Naive thymus-derived CD8-positive, alpha-beta T cell (primary cell): Measurements from ENCODE around the gene FBXW8. TPM values are rescaled to one million over a fixed set of nuclear protein-coding genes. Genes with fewer than 3 reads are reported as not detected.

Source experiments
- ATAC-seq, 2 donors: fragments of 150-1000 bp; cut with Tn5 transposase in 1 of 2; sonication (Bioruptor Pico), chemical (Tn5 transposase) in 1 of 2; 1 replicate in 1 of 2; 2 replicates in 1 of 2; pipeline ENCODE4 v1.10.0; 2021; ENCODE audit warnings: mild to moderate bottlenecking in 2 of 2, moderate library complexity in 2 of 2
- POLR2A ChIA-PET: fragments of 350-600 bp; sonication (Branson Sonifier 250); formaldehyde crosslinking; loops from one replicate; lab custom pipeline; 2021; ENCODE audit warnings: antibody characterized with exemption; lab: Charles Lee
- DNase-seq, 10 donors: peaks; one replicate each; pipeline versions ENCODE4 v3.0.0 to v3.0.0-alpha.2; 2020 to 2022
- H3K27ac Mint-ChIP-seq, 10 donors: one replicate each; pipeline ENCODE4 v1.8.0; 2020 to 2022; ENCODE audit warnings: mild to moderate bottlenecking in 10 of 10, mixed read lengths in 10 of 10, moderate library complexity in 4 of 10, inconsistent platforms in 1 of 10
- H3K27me3 Mint-ChIP-seq, 5 donors: one replicate each; pipeline ENCODE4 v1.8.0; 2021 to 2022; ENCODE audit warnings: mixed read lengths in 5 of 5
- H3K36me3 Mint-ChIP-seq, 3 donors: one replicate each; pipeline ENCODE4 v1.8.0; 2020 to 2022; ENCODE audit warnings: mixed read lengths in 3 of 3, mild to moderate bottlenecking in 2 of 3, inconsistent platforms in 1 of 3
- H3K4me1 Mint-ChIP-seq, 4 donors: one replicate each; pipeline ENCODE4 v1.8.0; 2021 to 2022; ENCODE audit warnings: mixed read lengths in 4 of 4
- H3K4me3 Mint-ChIP-seq, 10 donors: one replicate each; pipeline ENCODE4 v1.8.0; 2020 to 2022; ENCODE audit warnings: mild to moderate bottlenecking in 10 of 10, mixed read lengths in 10 of 10, moderate library complexity in 6 of 10, inconsistent platforms in 1 of 10
- H3K9me3 Mint-ChIP-seq, 9 donors: one replicate each; pipeline ENCODE4 v1.8.0; 2020 to 2022; ENCODE audit warnings: mixed read lengths in 9 of 9, mild to moderate bottlenecking in 3 of 9, inconsistent platforms in 1 of 9, moderate library complexity in 1 of 9
- polyA plus RNA-seq, 3 donors: library from polyadenylated mRNA; unstranded; fragments of 300-500 nt; fragmentation: Illumina TruSeq; gene quantifications; one replicate each; pipeline ENCODE4 v1.2.3, GENCODE V29; 2021
- total RNA-seq, 8 experiments: library from RNA in 2 of 8; stranded (reverse) in 2 of 8; gene quantifications; one replicate each; pipeline ENCODE4 v1.2.3 and lab custom pipeline; 2021 to 2026

FBXW8 gene
- total and polyA plus RNA-seq, 5 experiments from 2014 or later = 5.3 to 18.3 (median 9.0) TPM

DNA sequence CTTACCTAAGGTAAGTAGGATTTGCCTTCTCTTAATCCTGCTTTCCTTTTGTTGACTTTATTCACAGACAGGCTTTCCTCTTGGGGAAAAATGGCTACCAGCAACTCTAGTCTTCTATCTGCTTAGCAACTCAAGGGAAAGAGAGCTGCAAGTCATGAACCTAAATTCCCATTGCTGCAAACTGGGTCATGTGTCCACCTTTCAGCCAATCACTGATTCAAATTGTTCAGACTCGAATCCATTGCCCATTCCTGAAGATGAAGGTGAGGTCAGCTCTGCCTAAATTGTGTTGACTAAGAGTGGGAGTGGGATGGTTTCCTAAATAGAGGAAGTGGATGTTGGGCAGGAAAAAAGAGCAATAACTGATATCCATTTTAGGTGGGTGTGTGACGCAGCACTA lies 7.7 kb downstream of the FBXW8 start:
- no peaks in the 10 kb centered on the region for H3K9me3 Mint-ChIP-seq
- DNase-seq (no peak), ATAC-seq (no peak)
- H3K4me3 Mint-ChIP-seq = no peak overlapping the region
- H3K27ac Mint-ChIP-seq = peak overlapping the region in 2 of 10 donors; percentile 26 to 37
- peaks cover 39 to 83% (median 81%) of the 10 kb centered on the region in 4 donors for H3K4me1 Mint-ChIP-seq
- H3K27me3 Mint-ChIP-seq = no peaks in the 10 kb centered on the region
- H3K36me3 Mint-ChIP-seq = peaks cover 0 to 15% (median 8%) of the 10 kb centered on the region in 3 donors
- POLR2A ChIA-PET = no interaction called here

DNA sequence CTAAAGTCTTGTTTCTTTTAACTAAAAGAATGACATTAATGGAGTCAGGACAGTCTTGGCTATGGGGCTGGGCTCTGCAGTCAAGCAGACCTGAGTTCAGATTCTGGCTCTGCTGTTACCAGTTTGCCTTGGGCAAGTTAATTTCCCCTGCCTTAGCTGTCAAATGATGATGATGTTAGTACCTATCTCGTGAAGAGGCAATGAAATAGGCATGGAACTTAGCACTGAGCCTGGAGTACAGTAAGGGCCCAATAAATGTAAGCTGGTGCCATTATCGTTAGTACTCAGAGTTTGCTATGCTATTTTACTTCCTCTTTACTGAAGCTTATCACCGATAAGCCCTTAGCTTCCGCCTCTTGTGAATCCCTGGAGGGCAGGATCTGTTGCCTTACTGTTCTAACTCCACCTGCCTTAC lies 8.5 kb downstream of the FBXW8 start:
- Mint-ChIP-seq H3K27me3 (no peaks in the 10 kb centered on the region), H3K27ac (peak overlapping the region in 5 of 10 donors; percentile 36 to 78 (median 66)), H3K9me3 (no peaks in the 10 kb centered on the region), H3K4me3 (peak overlapping the region in 2 of 10 donors; percentile 1 to 23), H3K36me3 (peaks cover 0 to 15% (median 8%) of the 10 kb centered on the region in 3 donors), H3K4me1 (peaks cover 38 to 86% (median 84%) of the 10 kb centered on the region in 4 donors)
- ATAC-seq (no peak), DNase-seq (no peak)
- POLR2A ChIA-PET = interaction anchor here (1.0 kb wide), 1 partner anchor 8 kb away, joined by 3 read pairs; the partner anchor contains the start of gene FBXW8

DNA sequence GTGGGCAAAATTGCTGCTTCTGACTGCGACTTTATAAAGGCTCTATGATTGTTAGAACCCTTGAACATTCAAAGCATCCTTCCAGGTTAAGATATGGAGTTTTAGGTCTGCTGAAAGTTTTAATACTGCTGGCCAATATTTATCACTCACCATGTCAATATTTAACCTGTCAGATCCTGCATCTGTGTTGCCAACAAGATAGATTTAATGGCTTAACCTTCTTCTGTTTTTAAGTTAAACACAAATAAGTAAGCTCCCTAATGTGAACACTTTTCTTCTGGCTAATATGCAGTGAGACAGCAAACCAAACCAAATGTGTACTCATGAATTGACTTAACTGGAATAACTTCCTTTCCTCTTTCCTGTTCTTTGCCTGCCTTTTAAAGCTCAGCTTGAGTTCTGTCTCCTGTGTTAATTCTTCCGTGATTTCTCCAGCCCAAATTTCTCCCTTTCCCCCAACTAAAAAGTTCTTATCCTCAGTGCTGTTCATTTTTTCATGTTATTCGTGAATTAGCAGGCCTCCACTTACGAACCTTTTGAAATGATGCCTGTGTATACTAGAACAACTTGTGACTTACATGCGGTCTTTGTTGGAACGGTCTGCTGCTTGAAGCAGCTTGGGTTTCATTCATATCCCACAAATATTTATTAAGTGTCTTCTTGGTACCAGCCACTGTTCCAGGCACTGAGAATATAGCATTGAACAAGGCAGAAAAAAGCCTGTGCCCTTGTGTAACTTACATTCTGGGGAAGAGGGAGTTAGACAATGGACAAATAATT lies 9.1 kb downstream of the FBXW8 start:
- H3K4me1 Mint-ChIP-seq = peaks cover 41 to 91% (median 87%) of the 10 kb centered on the region in 4 donors
- H3K9me3 Mint-ChIP-seq = no peaks in the 10 kb centered on the region
- H3K27me3 Mint-ChIP-seq = no peaks in the 10 kb centered on the region
- H3K27ac Mint-ChIP-seq = peak overlapping the region in 7 of 10 donors; percentile 36 to 78 (median 64)
- peaks cover 0 to 15% (median 7%) of the 10 kb centered on the region in 3 donors for H3K36me3 Mint-ChIP-seq
- no peak for ATAC-seq
- DNase-seq = no peak
- POLR2A ChIA-PET = interaction anchor here (1.0 kb wide), 1 partner anchor 9 kb away, joined by 3 read pairs; the partner anchor contains the start of gene FBXW8
- H3K4me3 Mint-ChIP-seq = peak overlapping the region in 5 of 10 donors; percentile 0 to 53 (median 11)

- Mint-ChIP-seq H3K4me1 (peaks cover 36 to 91% (median 88%) of the 10 kb centered on the region in 4 donors), H3K27ac (peak overlapping the region in 7 of 10 donors; percentile 15 to 83 (median 43)), H3K9me3 (no peaks in the 10 kb centered on the region), H3K27me3 (no peaks in the 10 kb centered on the region), H3K36me3 (peaks cover 0 to 6% (median 3%) of the 10 kb centered on the region in 3 donors), H3K4me3 (peak overlapping the region in 8 of 10 donors; percentile 33 to 81 (median 58))
- DNase-seq (no peak), ATAC-seq (no peak)
- POLR2A ChIA-PET = no interaction called here
These were observed 10.2 kb downstream of the FBXW8 start for GRCh38 chr12:116920939-116921338.

DNA sequence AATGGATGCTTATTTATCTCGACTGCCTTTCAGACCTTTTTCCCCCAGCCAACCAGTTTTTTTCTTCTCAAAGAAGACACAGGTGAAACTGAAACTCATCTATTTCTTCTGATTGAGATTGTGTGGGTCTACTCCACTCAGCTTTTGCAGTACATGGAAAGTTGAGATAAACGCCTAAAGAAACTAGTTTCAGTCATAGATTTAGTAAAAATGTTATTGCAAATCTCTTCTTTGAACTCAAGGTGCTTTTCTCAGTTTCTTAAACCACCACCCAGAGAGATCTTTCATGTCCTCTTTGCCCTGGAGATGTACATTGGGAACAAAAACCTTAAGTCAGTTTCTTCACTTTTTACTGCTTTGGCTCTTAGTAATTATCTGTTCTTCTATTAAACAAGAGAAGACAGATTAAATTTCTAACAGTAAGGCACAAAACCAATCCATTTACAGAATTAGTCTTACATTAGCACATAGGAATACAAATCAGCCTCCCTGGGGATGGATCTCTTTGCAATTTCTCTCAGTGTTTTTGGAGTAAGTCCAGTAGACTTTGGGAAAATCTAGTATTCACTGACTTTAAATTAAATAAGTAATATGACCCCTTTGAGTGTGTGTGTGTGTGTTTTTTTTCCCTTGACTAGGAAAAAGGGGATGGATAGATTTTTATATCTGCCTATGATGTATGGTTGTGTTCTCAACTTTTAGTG lies 11.6 kb downstream of the FBXW8 start:
- H3K4me3 Mint-ChIP-seq = peak overlapping the region in 9 of 10 donors; percentile 22 to 70 (median 54)
- H3K27ac Mint-ChIP-seq = peak overlapping the region; percentile 38 to 86 (median 52)
- H3K27me3 Mint-ChIP-seq = no peaks in the 10 kb centered on the region
- ATAC-seq (peak in 1 of 2 donors; percentile 24), DNase-seq (peak in 2 of 10 donors; percentile 15 to 31)
- H3K4me1 Mint-ChIP-seq = peaks cover 39 to 92% (median 90%) of the 10 kb centered on the region in 4 donors
- POLR2A ChIA-PET = no interaction called here
- H3K36me3 Mint-ChIP-seq = peaks cover 0 to 3% (median 3%) of the 10 kb centered on the region in 3 donors
- no peaks in the 10 kb centered on the region for H3K9me3 Mint-ChIP-seq

DNA sequence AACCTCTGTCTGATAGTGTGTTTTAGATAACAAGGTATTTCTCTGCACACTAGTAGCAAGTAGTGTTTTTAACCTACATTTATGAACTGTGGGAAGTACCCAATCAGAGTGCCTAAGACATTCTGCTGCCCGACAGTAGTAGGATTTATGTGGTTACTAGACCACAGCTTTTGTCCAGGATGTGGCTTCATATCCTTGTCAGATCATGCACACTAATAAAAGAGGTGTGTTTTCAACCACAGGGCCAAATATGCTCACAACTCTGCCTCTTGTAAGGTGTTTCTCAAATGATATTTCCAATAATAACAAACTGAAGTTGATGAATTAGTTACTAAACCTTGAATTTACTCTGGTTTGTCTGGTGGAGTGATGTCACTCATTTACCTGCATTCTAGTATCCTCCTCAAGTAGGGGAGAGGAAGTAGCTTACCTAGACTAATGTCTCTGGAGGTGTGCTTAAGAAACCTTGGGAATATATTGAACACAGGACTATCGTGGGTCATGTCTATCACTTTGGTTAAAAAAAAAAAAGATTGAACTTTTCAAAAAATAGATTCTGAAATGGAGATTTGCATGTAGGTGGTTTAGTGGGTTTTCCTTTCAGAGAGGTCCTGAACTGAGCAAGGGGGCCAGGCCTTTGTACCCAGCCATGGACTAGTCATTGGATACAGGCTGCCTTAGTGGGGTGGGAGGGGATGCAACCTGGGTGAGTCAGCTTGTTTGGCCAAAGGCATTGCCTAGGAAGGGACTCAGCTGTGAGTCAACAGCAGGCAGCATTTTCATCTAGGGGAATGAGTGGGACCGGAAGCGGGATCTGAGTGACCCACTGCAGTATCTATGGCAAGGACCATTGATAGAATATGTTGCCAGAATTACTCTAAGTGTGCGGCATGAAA lies 14.1 kb downstream of the FBXW8 start:
- H3K27ac Mint-ChIP-seq = peak overlapping the region; percentile 15 to 94 (median 58)
- peak overlapping the region; percentile 53 to 86 (median 76) for H3K4me3 Mint-ChIP-seq
- peaks cover 36 to 85% (median 77%) of the 10 kb centered on the region in 4 donors for H3K4me1 Mint-ChIP-seq
- peak in 9 of 10 donors; percentile 11 to 88 (median 76) for DNase-seq
- ATAC-seq = peak; percentile 91 to 99
- POLR2A ChIA-PET = interaction anchor here (0.6 to 1.8 kb wide), 2 partner anchors 14 to 23 kb away, joined by 5 to 10 read pairs; partner anchors contain the start of gene FBXW8
- no peaks in the 10 kb centered on the region for H3K9me3 Mint-ChIP-seq
- H3K36me3 Mint-ChIP-seq = peaks cover 0 to 16% (median 10%) of the 10 kb centered on the region in 3 donors
- no peaks in the 10 kb centered on the region for H3K27me3 Mint-ChIP-seq

- no peak for ATAC-seq
- H3K9me3 Mint-ChIP-seq = no peaks in the 10 kb centered on the region
- H3K4me3 Mint-ChIP-seq = peak overlapping the region in 7 of 10 donors; percentile 22 to 68 (median 46)
- H3K4me1 Mint-ChIP-seq = peaks cover 29 to 80% (median 66%) of the 10 kb centered on the region in 4 donors
- DNase-seq = no peak
- POLR2A ChIA-PET = no interaction called here
- H3K27ac Mint-ChIP-seq = peak overlapping the region in 4 of 10 donors; percentile 18 to 29 (median 28)
- H3K27me3 Mint-ChIP-seq = no peaks in the 10 kb centered on the region
- peaks cover 0 to 34% (median 15%) of the 10 kb centered on the region in 3 donors for H3K36me3 Mint-ChIP-seq
These were observed 15.8 kb downstream of the FBXW8 start for GRCh38 chr12:116926283-116927243.

DNA sequence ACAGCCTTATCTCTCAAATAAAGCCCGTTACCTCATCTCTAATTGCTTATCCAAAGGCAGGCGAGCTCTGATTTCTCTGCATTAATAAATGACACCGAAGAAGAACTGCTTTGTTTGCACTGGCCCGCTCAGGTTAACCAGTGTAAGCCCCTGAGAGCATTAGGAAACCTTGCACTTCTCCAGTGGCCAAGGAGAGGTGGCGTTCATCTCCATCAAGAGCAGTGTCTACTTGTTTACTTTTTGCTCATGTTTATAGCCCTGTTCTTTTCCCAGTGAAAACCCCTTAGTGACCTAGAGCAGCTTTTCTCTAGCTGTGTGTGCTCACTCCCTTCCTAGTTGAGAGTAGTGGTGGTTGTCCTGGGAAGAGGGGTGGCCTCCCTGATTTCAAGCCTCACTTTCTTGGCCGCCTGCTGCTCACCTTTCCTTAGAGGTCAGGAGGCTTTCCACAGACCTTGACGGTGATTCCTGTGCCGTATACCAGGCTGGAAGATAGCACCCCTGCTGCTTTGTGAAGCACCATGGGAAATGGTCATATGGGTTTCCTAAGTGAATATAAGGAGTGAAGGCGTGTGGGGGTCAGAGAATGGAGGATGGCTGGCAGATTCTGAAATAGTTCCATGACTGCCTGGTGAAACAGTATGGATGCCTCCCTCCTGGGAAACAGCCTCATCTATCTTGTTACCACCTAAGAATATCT lies 16.6 kb downstream of the FBXW8 start:
- H3K4me1 Mint-ChIP-seq = peaks cover 28 to 79% (median 62%) of the 10 kb centered on the region in 4 donors
- no peak for ATAC-seq
- peaks cover 0 to 42% (median 23%) of the 10 kb centered on the region in 3 donors for H3K36me3 Mint-ChIP-seq
- H3K27me3 Mint-ChIP-seq = no peaks in the 10 kb centered on the region
- peak overlapping the region in 2 of 10 donors; percentile 29 to 31 for H3K4me3 Mint-ChIP-seq
- POLR2A ChIA-PET = no interaction called here
- H3K27ac Mint-ChIP-seq = peak overlapping the region in 1 of 10 donors; percentile 34
- no peak for DNase-seq
- H3K9me3 Mint-ChIP-seq = no peaks in the 10 kb centered on the region

- Mint-ChIP-seq H3K27ac (peak overlapping the region in 1 of 10 donors; percentile 25), H3K36me3 (peaks cover 0 to 52% (median 30%) of the 10 kb centered on the region in 3 donors), H3K4me1 (peaks cover 28 to 72% (median 56%) of the 10 kb centered on the region in 4 donors), H3K4me3 (no peak overlapping the region), H3K27me3 (no peaks in the 10 kb centered on the region), H3K9me3 (no peaks in the 10 kb centered on the region)
- ATAC-seq = no peak
- POLR2A ChIA-PET = no interaction called here
- no peak for DNase-seq
These were observed 17.8 kb downstream of the FBXW8 start for GRCh38 chr12:116928504-116928903.

DNA sequence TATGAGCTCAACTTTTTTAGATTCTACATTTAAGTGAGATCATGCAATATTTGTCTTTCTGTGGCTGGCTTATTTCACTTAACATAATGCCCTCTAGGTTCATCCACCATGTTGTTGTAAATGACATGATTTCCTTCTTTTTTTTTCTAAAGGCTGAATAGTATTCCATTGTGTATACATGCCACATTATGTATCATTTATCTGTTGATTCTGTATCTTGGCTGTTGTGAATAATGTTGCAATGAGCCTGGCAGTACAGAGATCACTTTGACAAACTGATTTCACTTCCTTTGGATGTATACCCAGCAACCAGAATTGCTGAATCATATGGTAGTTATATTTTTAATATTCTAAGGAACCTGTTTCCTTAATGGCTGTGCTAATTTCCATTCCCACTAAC lies 19.1 kb downstream of the FBXW8 start:
- POLR2A ChIA-PET = no interaction called here
- no peak for DNase-seq
- ATAC-seq = no peak
- Mint-ChIP-seq H3K9me3 (no peaks in the 10 kb centered on the region), H3K4me1 (peaks cover 26 to 61% (median 48%) of the 10 kb centered on the region in 4 donors), H3K36me3 (peaks cover 0 to 63% (median 33%) of the 10 kb centered on the region in 3 donors), H3K4me3 (no peak overlapping the region), H3K27ac (no peak overlapping the region), H3K27me3 (no peaks in the 10 kb centered on the region)
